ENCODE results near the gene MMP24. TPM values are rescaled to one million over a fixed set of nuclear protein-coding genes. Genes with fewer than 3 reads are reported as not detected.

The MMP24 gene
- total RNA-seq, 1 experiment from 2014 or later: 13.0 TPM

GRCh38 chr20:35274172-35275092, 47.9 kb downstream of the MMP24 start:
- peak in 1 of 2 experiments; percentile 54 for DNase-seq
- intact Hi-C loops (cut with micrococcal nuclease; ENCODE audit: unreplicated experiment): no loop called here
- no peaks in the 10 kb centered on the region for H3K27me3 ChIP-seq (replicated peaks; ENCODE audit: control insufficient read depth, insufficient read depth, low read length)
- BruUV-seq (replicated peaks): no TSS peak
- ChIA-PET POLR2A (interaction anchor here (0.6 to 1.4 kb wide), 3 partner anchors 8 to 11 kb away, joined by 3 to 5 read pairs (median 5); no protein-coding TSS in a partner anchor), CTCF (interaction anchor here (0.6 to 4.2 kb wide), 4 partner anchors 10 to 421 kb away, joined by 3 to 21 read pairs (median 4); no protein-coding TSS in a partner anchor)
- Mint-ChIP-seq H3K9me3 (ENCODE audit: unreplicated experiment) (no peaks in the 10 kb centered on the region), H3K36me3 (ENCODE audit: insufficient read depth, unreplicated experiment) (peaks cover 48% of the 10 kb centered on the region), H3K4me1 (ENCODE audit: low read depth, unreplicated experiment) (no peaks in the 10 kb centered on the region), H3K27me3 (ENCODE audit: insufficient read depth, unreplicated experiment) (no peaks in the 10 kb centered on the region), H3K27ac (ENCODE audit: unreplicated experiment) (no peak overlapping the region), H3K4me3 (ENCODE audit: unreplicated experiment) (no peak overlapping the region)
- H3K36me3 ChIP-seq (ENCODE audit: control insufficient read depth, insufficient read depth, low read length): peaks cover 2% of the 10 kb centered on the region
- no peak for TF ChIP-seq CTCF (IDR thresholded peaks at IDR 0.05; ENCODE audit: insufficient read depth in 1 of 2, low read depth in 1 of 2, low read length in 1 of 2, severe bottlenecking in 1 of 2, unreplicated experiment in 1 of 2)
- no peaks in the 10 kb centered on the region for H3K9me3 ChIP-seq
- H3K4me3 ChIP-seq (ENCODE audit: low read depth, low read length): no peak overlapping the region
- peaks cover 4% of the 10 kb centered on the region; the same call in 1 of the 2 replicates for H3K4me1 ChIP-seq

- ChIA-PET CTCF (interaction anchor here (1.0 to 4.2 kb wide), 2 partner anchors 11 to 131 kb away, joined by 3 to 21 read pairs; no protein-coding TSS in a partner anchor), POLR2A (interaction anchor here (0.5 to 1.3 kb wide), 6 partner anchors 9 to 395 kb away, joined by 3 to 5 read pairs (median 4); partner anchors contain the start of gene EIF6)
- no peak overlapping the region for H3K27ac Mint-ChIP-seq (ENCODE audit: unreplicated experiment)
- no peaks in the 10 kb centered on the region for H3K4me1 Mint-ChIP-seq (ENCODE audit: low read depth, unreplicated experiment)
- H3K4me1 ChIP-seq: peaks cover 4% of the 10 kb centered on the region; the same call in 1 of the 2 replicates
- no peak for DNase-seq
- H3K9me3 ChIP-seq: no peaks in the 10 kb centered on the region
- peaks cover 54% of the 10 kb centered on the region for H3K36me3 Mint-ChIP-seq (ENCODE audit: insufficient read depth, unreplicated experiment)
- H3K4me3 Mint-ChIP-seq (ENCODE audit: unreplicated experiment): no peak overlapping the region
- no peak for TF ChIP-seq CTCF (IDR thresholded peaks at IDR 0.05; ENCODE audit: insufficient read depth in 1 of 2, low read depth in 1 of 2, low read length in 1 of 2, severe bottlenecking in 1 of 2, unreplicated experiment in 1 of 2)
- no peak overlapping the region for H3K4me3 ChIP-seq (ENCODE audit: low read depth, low read length)
- H3K36me3 ChIP-seq (ENCODE audit: control insufficient read depth, insufficient read depth, low read length): peaks cover 14% of the 10 kb centered on the region
- BruUV-seq (replicated peaks): no TSS peak
- intact Hi-C loops (cut with micrococcal nuclease; ENCODE audit: unreplicated experiment): no loop called here
- H3K27me3 Mint-ChIP-seq (ENCODE audit: insufficient read depth, unreplicated experiment): no peaks in the 10 kb centered on the region
- no peaks in the 10 kb centered on the region for H3K9me3 Mint-ChIP-seq (ENCODE audit: unreplicated experiment)
- no peaks in the 10 kb centered on the region for H3K27me3 ChIP-seq (replicated peaks; ENCODE audit: control insufficient read depth, insufficient read depth, low read length)
Observed at GRCh38 chr20:35275741-35276251, 49.3 kb downstream of the MMP24 start.

GRCh38 chr20:35276408-35276807, 49.9 kb downstream of the MMP24 start:
- no peaks in the 10 kb centered on the region for H3K9me3 ChIP-seq
- peaks cover 4% of the 10 kb centered on the region; the same call in 1 of the 2 replicates for H3K4me1 ChIP-seq
- ChIA-PET POLR2A (interaction anchor here (0.5 to 1.3 kb wide), 3 partner anchors 10 to 29 kb away, joined by 3 to 4 read pairs (median 3); no protein-coding TSS in a partner anchor), CTCF (interaction anchor here (1.4 to 4.2 kb wide), 2 partner anchors 12 to 131 kb away, joined by 3 to 21 read pairs; no protein-coding TSS in a partner anchor)
- Mint-ChIP-seq H3K4me3 (ENCODE audit: unreplicated experiment) (no peak overlapping the region), H3K27me3 (ENCODE audit: insufficient read depth, unreplicated experiment) (no peaks in the 10 kb centered on the region), H3K36me3 (ENCODE audit: insufficient read depth, unreplicated experiment) (peaks cover 54% of the 10 kb centered on the region), H3K4me1 (ENCODE audit: low read depth, unreplicated experiment) (no peaks in the 10 kb centered on the region), H3K9me3 (ENCODE audit: unreplicated experiment) (no peaks in the 10 kb centered on the region), H3K27ac (ENCODE audit: unreplicated experiment) (peak overlapping the region; percentile 74)
- intact Hi-C loops (cut with micrococcal nuclease; ENCODE audit: unreplicated experiment): no loop called here
- TF ChIP-seq CTCF (IDR thresholded peaks at IDR 0.05; ENCODE audit: insufficient read depth in 1 of 2, low read depth in 1 of 2, low read length in 1 of 2, severe bottlenecking in 1 of 2, unreplicated experiment in 1 of 2): no peak
- peak overlapping the region; percentile 58; the same call in 1 of the 2 replicates for H3K4me3 ChIP-seq (ENCODE audit: low read depth, low read length)
- TSS peak; percentile 15 for BruUV-seq (replicated peaks)
- DNase-seq: peak in 1 of 2 experiments; percentile 52
- H3K36me3 ChIP-seq (ENCODE audit: control insufficient read depth, insufficient read depth, low read length): peaks cover 15% of the 10 kb centered on the region
- no peaks in the 10 kb centered on the region for H3K27me3 ChIP-seq (replicated peaks; ENCODE audit: control insufficient read depth, insufficient read depth, low read length)

Measured in Caco-2 (cell line).